ENCODE results near the gene ZNF862.

Gene ZNF862

DNA sequence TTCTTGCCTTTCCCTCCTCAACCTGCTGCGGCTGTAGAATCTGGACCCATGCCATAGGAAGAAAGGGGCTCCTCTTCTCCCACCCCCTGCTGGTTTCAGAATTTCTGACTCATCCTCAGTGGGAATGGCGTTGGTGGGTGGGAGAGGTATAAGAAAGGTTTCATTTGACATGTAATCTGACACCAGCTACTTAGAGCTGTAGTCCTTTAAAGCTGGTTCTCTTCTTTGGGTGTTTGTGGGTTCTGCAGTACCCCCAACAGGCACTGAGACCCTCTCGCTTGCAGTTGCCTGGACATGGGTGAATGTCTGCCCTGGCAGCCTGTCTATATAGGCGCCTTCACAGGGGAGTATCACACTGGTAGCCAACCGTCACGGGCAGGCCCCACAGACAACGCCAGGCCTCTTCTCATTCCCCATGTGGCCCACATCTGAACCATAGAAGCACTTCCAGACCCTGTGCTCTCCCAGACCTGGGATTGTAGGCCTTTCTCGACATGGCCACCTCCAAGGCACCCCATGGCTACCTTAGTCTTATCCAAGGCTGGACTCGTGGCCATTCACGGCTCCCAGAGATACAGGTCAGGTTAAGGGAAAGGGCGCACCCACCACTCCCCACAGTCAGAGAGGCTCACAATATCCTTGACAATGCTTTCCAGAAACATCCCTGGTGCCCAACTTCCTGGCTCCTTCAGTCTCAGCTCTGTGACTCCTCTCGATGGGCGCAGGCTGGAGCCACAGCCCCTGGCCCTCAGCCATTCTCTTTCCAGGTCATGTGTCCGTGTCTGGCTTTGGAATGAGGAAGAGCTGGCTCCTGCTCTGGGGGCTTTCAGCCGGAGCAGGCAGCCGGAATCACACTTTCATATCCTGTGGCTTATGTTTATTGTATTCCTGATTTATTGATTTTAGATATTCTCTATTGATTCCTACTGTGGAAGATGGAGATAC lies 17.5 kb downstream of the ZNF862 start:
- in situ Hi-C loops (cut with MboI; ENCODE audit: low pct_unique_long_range_greater_than_20kb, low sequenced_read_pairs, unreplicated experiment), result no loop called here
- TF ChIP-seq, protein P1, sequence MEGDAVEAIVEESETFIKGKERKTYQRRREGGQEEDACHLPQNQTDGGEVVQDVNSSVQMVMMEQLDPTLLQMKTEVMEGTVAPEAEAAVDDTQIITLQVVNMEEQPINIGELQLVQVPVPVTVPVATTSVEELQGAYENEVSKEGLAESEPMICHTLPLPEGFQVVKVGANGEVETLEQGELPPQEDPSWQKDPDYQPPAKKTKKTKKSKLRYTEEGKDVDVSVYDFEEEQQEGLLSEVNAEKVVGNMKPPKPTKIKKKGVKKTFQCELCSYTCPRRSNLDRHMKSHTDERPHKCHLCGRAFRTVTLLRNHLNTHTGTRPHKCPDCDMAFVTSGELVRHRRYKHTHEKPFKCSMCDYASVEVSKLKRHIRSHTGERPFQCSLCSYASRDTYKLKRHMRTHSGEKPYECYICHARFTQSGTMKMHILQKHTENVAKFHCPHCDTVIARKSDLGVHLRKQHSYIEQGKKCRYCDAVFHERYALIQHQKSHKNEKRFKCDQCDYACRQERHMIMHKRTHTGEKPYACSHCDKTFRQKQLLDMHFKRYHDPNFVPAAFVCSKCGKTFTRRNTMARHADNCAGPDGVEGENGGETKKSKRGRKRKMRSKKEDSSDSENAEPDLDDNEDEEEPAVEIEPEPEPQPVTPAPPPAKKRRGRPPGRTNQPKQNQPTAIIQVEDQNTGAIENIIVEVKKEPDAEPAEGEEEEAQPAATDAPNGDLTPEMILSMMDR (IDR thresholded peaks at IDR 0.05; ENCODE audit: extremely low read depth, insufficient read depth, missing control alignments), result no peak
- DNase-seq (ENCODE audit: low spot score), result no peak

DNA sequence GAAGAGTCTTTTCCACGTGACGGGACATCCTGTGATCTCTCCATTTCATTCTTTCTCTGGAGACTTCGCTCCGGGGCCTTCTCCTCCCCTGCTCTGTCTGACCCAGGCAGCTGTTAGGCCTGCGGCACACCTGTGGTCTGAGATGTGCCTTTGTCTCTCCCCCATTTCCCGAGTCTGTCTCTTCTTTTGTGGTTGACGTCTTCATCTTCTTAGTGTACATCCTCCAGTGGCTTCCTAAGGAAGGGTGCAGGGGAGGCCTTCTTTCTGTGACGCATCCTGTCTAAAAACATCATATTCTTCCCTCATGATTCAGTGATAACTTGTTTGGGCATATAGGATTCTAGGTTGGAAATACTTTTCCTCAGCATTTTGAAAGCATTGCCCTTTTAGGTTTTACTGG lies 18.4 kb downstream of the ZNF862 start:
- TF ChIP-seq, protein P1 (IDR thresholded peaks at IDR 0.05; ENCODE audit: extremely low read depth, insufficient read depth, missing control alignments), result no peak

DNA sequence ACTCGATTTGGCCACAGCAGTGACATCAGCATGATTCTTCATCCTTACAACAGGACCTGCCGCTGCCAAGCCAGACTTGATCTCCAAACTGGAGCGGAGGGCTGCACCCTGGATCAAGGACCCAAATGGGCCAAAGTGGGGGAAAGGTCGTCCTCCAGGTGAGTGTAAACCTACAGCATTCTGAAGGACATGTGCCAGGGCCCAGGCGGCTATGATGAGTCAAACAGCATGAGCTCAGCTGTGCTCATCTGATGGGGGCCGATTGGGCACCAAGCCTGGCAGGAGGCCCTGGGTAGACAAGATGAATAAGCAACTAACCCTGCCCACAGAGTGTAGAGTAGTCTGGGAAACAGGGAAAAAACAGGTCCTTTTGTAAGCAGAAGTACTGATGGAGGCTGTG lies 21.2 kb downstream of the ZNF862 start:
- TF ChIP-seq, protein P1 (IDR thresholded peaks at IDR 0.05; ENCODE audit: extremely low read depth, insufficient read depth, missing control alignments), result no peak
- in situ Hi-C loops (cut with MboI; ENCODE audit: low pct_unique_long_range_greater_than_20kb, low sequenced_read_pairs, unreplicated experiment), result no loop called here
- DNase-seq (ENCODE audit: low spot score), result no peak

More for the DNA sequence above, 18.4 kb downstream of the ZNF862 start:
- in situ Hi-C loops (cut with MboI; ENCODE audit: low pct_unique_long_range_greater_than_20kb, low sequenced_read_pairs, unreplicated experiment), result no loop called here
- no peak for DNase-seq (ENCODE audit: low spot score)

DNA sequence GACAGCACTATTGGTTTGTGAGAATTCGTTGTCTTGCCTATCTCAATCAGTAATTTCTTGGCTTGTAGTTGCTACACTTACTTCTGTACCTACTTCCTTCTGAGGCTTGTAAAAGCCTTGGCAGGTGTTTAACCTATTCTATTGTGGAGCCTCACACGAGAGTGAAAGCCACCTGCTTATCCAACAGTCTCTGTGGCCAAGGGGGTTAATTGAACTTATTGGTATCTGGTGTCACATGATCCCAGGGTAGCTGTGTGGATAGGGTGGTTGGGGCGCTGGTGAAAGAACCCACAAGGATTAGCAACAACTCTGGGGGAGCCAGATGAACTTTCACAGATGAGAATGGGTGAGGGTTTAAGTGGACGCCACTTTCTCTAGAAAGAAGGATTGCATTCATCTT lies 21.7 kb downstream of the ZNF862 start:
- TF ChIP-seq, protein P1 (IDR thresholded peaks at IDR 0.05; ENCODE audit: extremely low read depth, insufficient read depth, missing control alignments), result no peak
- DNase-seq (ENCODE audit: low spot score), result no peak
- in situ Hi-C loops (cut with MboI; ENCODE audit: low pct_unique_long_range_greater_than_20kb, low sequenced_read_pairs, unreplicated experiment), result no loop called here

DNA sequence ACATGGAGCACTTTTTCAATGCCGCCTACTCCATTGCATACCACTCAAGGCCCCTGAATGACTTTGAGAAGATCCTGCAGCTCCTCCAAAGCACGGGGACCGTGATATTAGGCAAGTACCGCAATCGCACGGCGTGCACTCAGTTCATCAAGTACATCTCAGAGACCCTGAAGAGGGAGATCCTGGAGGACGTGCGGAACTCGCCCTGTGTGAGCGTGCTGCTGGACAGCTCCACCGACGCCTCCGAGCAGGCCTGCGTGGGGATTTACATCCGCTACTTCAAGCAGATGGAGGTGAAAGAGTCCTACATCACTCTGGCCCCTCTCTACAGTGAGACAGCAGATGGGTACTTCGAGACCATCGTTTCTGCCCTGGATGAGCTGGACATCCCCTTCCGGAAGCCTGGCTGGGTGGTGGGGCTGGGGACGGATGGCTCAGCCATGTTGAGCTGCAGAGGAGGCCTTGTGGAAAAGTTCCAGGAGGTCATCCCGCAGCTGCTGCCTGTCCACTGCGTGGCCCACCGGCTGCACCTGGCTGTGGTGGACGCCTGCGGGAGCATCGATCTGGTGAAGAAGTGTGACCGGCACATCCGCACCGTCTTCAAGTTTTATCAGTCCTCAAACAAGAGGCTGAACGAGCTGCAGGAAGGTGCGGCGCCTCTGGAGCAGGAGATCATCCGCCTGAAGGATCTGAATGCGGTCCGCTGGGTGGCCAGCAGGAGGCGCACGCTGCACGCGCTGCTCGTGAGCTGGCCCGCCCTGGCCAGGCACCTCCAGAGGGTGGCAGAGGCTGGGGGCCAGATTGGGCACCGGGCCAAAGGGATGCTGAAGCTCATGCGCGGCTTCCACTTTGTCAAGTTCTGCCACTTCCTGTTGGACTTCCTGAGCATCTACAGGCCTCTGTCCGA lies 22.9 kb downstream of the ZNF862 start:
- DNase-seq (ENCODE audit: low spot score), result no peak
- TF ChIP-seq, protein P1 (IDR thresholded peaks at IDR 0.05; ENCODE audit: extremely low read depth, insufficient read depth, missing control alignments), result peak; percentile 41
- in situ Hi-C loops (cut with MboI; ENCODE audit: low pct_unique_long_range_greater_than_20kb, low sequenced_read_pairs, unreplicated experiment), result no loop called here

DNA sequence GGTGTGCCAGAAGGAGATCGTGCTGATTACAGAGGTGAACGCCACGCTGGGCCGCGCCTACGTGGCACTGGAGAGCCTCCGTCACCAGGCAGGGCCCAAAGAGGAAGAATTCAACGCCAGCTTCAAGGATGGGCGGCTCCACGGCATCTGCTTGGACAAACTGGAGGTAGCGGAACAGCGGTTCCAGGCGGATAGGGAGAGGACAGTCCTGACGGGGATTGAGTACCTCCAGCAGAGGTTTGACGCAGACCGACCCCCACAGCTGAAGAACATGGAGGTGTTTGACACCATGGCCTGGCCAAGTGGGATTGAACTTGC lies 23.5 kb downstream of the ZNF862 start:
- in situ Hi-C loops (cut with MboI; ENCODE audit: low pct_unique_long_range_greater_than_20kb, low sequenced_read_pairs, unreplicated experiment), result no loop called here
- DNase-seq (ENCODE audit: low spot score), result no peak
- TF ChIP-seq, protein P1 (IDR thresholded peaks at IDR 0.05; ENCODE audit: extremely low read depth, insufficient read depth, missing control alignments), result no peak
